H1 (cell line): ENCODE data around the gene VDR. TPM values are rescaled to one million over a fixed set of nuclear protein-coding genes. Genes with fewer than 3 reads are reported as not detected.

Experiments used
- CTCF ChIA-PET: fragments of 300-600 bp; sonication (Branson Sonifier 250); formaldehyde crosslinking; loops from one replicate; lab custom pipeline; 2021; ENCODE audit not compliant: partially characterized antibody; lab: Charles Lee
- POLR2A ChIA-PET: fragments of 300-600 bp; sonication (Branson Sonifier 250); formaldehyde crosslinking; loops from one replicate; lab custom pipeline; 2021; ENCODE audit warnings: inconsistent platforms; ENCODE audit not compliant: partially characterized antibody; lab: Charles Lee
- DNase-seq, 2 experiments: peaks; one replicate each; pipeline versions ENCODE4 v3.0.0 to v3.0.0-alpha.2; 2010 to 2022; ENCODE audit warnings: low spot score in 2 of 2, low read depth in 1 of 2, mixed read lengths in 1 of 2
- FAIRE-seq: peaks from 2 replicates; lab custom pipeline; 2011; peaks lifted over from hg19 to GRCh38; lab: Jason Lieb, UNC
- H2AFZ ChIP-seq: 2 replicates; pipeline ENCODE4 v1.8.1; 2012; ENCODE audit warnings: low read length, inconsistent platforms
- H2AK5ac ChIP-seq: 2 replicates; pipeline ENCODE4 v1.6.1; 2013; ENCODE audit warnings: low read depth, low read length
- H2BK120ac ChIP-seq: replicated peaks from 2 replicates; pipeline ENCODE3; 2013; ENCODE audit warnings: low read depth, low read length, inconsistent platforms
- H2BK12ac ChIP-seq: 2 replicates; pipeline ENCODE4 v1.6.1; 2013; ENCODE audit warnings: low read depth, low read length
- H2BK15ac ChIP-seq: 2 replicates; pipeline ENCODE4 v1.6.1; 2013; ENCODE audit warnings: low read length
- H2BK20ac ChIP-seq: 2 replicates; pipeline ENCODE4 v1.6.1; 2013; ENCODE audit warnings: low read length
- H2BK5ac ChIP-seq: 2 replicates; pipeline ENCODE4 v1.6.1; 2013; ENCODE audit warnings: low read depth, low read length
- H3K14ac ChIP-seq: 2 replicates; pipeline ENCODE4 v1.6.1; 2013; ENCODE audit warnings: inconsistent platforms; ENCODE audit not compliant: insufficient read length
- H3K18ac ChIP-seq: 2 replicates; pipeline ENCODE4 v1.6.1; 2013; ENCODE audit warnings: low read length; ENCODE audit errors: extremely low read depth
- H3K23ac ChIP-seq: 2 replicates; pipeline ENCODE4 v1.6.1; 2013; ENCODE audit warnings: inconsistent platforms; ENCODE audit not compliant: insufficient read length
- H3K23me2 ChIP-seq: 2 replicates; pipeline ENCODE4 v1.6.1; 2013; ENCODE audit warnings: low read depth, low read length
- H3K27ac ChIP-seq: 2 replicates; pipeline ENCODE4 v1.6.1; 2011; ENCODE audit warnings: low read depth, low read length, inconsistent platforms
- H3K27me3 ChIP-seq, 4 experiments: replicated peaks in 1 of 4; 1 replicate in 1 of 4; 2 replicates in 3 of 4; pipeline versions ENCODE4 v1.6.1 to v1.8.1; 2011 to 2013; ENCODE audit warnings: low read length in 3 of 4, mild to moderate bottlenecking in 3 of 4, inconsistent platforms in 2 of 4, mixed read lengths in 2 of 4, moderate library complexity in 1 of 4; ENCODE audit not compliant: control insufficient read depth in 3 of 4, insufficient read depth in 3 of 4; ENCODE audit errors: extremely low read depth in 1 of 4
- H3K36me3 ChIP-seq, 4 experiments: 2 replicates each; pipeline versions ENCODE4 v1.6.1 to v1.8.1; 2011 to 2013; ENCODE audit warnings: mild to moderate bottlenecking in 4 of 4, low read length in 3 of 4, moderate library complexity in 2 of 4, control low read depth in 1 of 4, inconsistent platforms in 1 of 4; ENCODE audit not compliant: insufficient read depth in 4 of 4, control insufficient read depth in 2 of 4
- H3K4ac ChIP-seq: replicated peaks from 2 replicates; pipeline ENCODE3; 2013; ENCODE audit warnings: low read length, low read depth, mixed read lengths, inconsistent platforms; ENCODE audit not compliant: insufficient read length
- H3K4me1 ChIP-seq, 4 experiments: replicated peaks in 1 of 4; 1 replicate in 1 of 4; 2 replicates in 3 of 4; pipeline versions ENCODE4 v1.6.1 to v1.8.1; 2011 to 2013; ENCODE audit warnings: low read length in 3 of 4, inconsistent platforms in 2 of 4, mixed read lengths in 1 of 4; ENCODE audit not compliant: insufficient read depth in 4 of 4, control insufficient read depth in 3 of 4
- H3K4me2 ChIP-seq, 2 experiments: 2 replicates each; pipeline versions ENCODE4 v1.6.1 to v1.8.1; 2011 to 2013; ENCODE audit warnings: low read depth in 2 of 2, low read length in 2 of 2, control low read depth in 1 of 2, inconsistent platforms in 1 of 2, mild to moderate bottlenecking in 1 of 2; ENCODE audit not compliant: insufficient read depth in 1 of 2
- H3K4me3 ChIP-seq, 4 experiments: fragments of 200-600, 300-600 bp in 1 of 4; sonication (generic), shearing (Covaris generic), sonication (Bioruptor Twin) in 1 of 4; 2 replicates each; pipeline versions ENCODE4 v1.5.1 to v1.8.1; 2011 to 2016; ENCODE audit warnings: low read length in 4 of 4, low read depth in 3 of 4, control low read depth in 2 of 4, inconsistent platforms in 2 of 4, mild to moderate bottlenecking in 2 of 4, mixed read lengths in 1 of 4, moderate library complexity in 1 of 4; ENCODE audit not compliant: insufficient read depth in 2 of 4; ENCODE audit errors: extremely low read depth in 1 of 4
- H3K56ac ChIP-seq: replicated peaks from 2 replicates; pipeline ENCODE3; 2013; ENCODE audit warnings: low read depth, mild to moderate bottlenecking, mixed read lengths, low read length, inconsistent platforms; ENCODE audit not compliant: insufficient read length
- H3K79me1 ChIP-seq: 2 replicates; pipeline ENCODE4 v1.6.1; 2013; ENCODE audit warnings: low read depth, low read length, control low read depth
- H3K79me2 ChIP-seq, 2 experiments: 2 replicates each; pipeline versions ENCODE4 v1.6.1 to v1.8.1; 2012 to 2013; ENCODE audit warnings: low read length in 2 of 2, mild to moderate bottlenecking in 2 of 2, inconsistent platforms in 1 of 2; ENCODE audit not compliant: insufficient read depth in 2 of 2, control insufficient read depth in 1 of 2
- H3K9ac ChIP-seq, 4 experiments: replicated peaks in 1 of 4; 1 replicate in 1 of 4; 2 replicates in 3 of 4; pipeline versions ENCODE4 v1.6.1 to v1.8.1; 2011 to 2013; ENCODE audit warnings: low read depth in 3 of 4, low read length in 3 of 4, control low read depth in 2 of 4, mild to moderate bottlenecking in 2 of 4, moderate library complexity in 2 of 4, inconsistent platforms in 1 of 4; ENCODE audit errors: extremely low read depth in 1 of 4
- H3K9me3 ChIP-seq, 2 experiments: 2 replicates each; pipeline versions ENCODE4 v1.6.1 to v1.8.1; 2012 to 2013; ENCODE audit warnings: mild to moderate bottlenecking in 2 of 2, moderate library complexity in 2 of 2, control low read depth in 1 of 2, inconsistent platforms in 1 of 2, low read depth in 1 of 2, low read length in 1 of 2, mixed read lengths in 1 of 2; ENCODE audit not compliant: insufficient read depth in 2 of 2
- H4K20me1 ChIP-seq, 2 experiments: replicated peaks in 1 of 2; 2 replicates each; pipeline versions ENCODE3 to v1.8.1; 2011 to 2013; ENCODE audit warnings: inconsistent platforms in 2 of 2, low read length in 2 of 2, mild to moderate bottlenecking in 1 of 2; ENCODE audit not compliant: insufficient read depth in 2 of 2, control insufficient read depth in 1 of 2
- H4K5ac ChIP-seq: 2 replicates; pipeline ENCODE4 v1.6.1; 2013; ENCODE audit warnings: low read length, low read depth, mixed read lengths, inconsistent platforms; ENCODE audit not compliant: insufficient read length
- H4K8ac ChIP-seq: 2 replicates; pipeline ENCODE4 v1.8.0; 2013; ENCODE audit warnings: mild to moderate bottlenecking, moderate library complexity, low read length, inconsistent platforms; ENCODE audit not compliant: insufficient read depth; ENCODE audit errors: extremely low read depth
- H4K91ac ChIP-seq: replicated peaks from 2 replicates; pipeline ENCODE3; 2013; ENCODE audit warnings: low read length, mixed read lengths, inconsistent platforms; ENCODE audit not compliant: insufficient read length
- CBX8 ChIP-seq: fragments of 300-800, 300-1000 bp; sonication (generic); IDR thresholded peaks from 2 replicates; pipeline ENCODE4 v1.7.1; 2016; ENCODE audit warnings: low read depth, low read length, borderline replicate concordance
- CHD1 ChIP-seq: IDR thresholded peaks from 2 replicates; pipeline ENCODE4 v1.6.1; 2012; ENCODE audit warnings: low read depth, low read length, improper control_type of control experiment
- CTBP2 ChIP-seq: IDR thresholded peaks from 2 replicates; pipeline ENCODE4 v1.7.0; 2011; ENCODE audit warnings: borderline replicate concordance, mild to moderate bottlenecking, moderate library complexity, mixed read lengths, low read length; ENCODE audit not compliant: insufficient read depth, insufficient read length
- CTCF ChIP-seq, 3 experiments: IDR thresholded peaks; 1 replicate in 2 of 3; 2 replicates in 1 of 3; pipeline versions ENCODE4 v1.5.1 to v1.6.1; 2011; ENCODE audit warnings: low read length in 3 of 3, mild to moderate bottlenecking in 3 of 3, inconsistent platforms in 2 of 3, low read depth in 1 of 3, moderate library complexity in 1 of 3; ENCODE audit not compliant: insufficient read depth in 1 of 3; ENCODE audit errors: control extremely low read depth in 1 of 3
- HDAC2 ChIP-seq, 2 experiments: fragments of 300-600 bp in 1 of 2; sonication (generic) in 1 of 2; IDR thresholded peaks; 2 replicates each; pipeline ENCODE4 v1.6.1; 2011 to 2012; ENCODE audit warnings: low read depth in 2 of 2, low read length in 2 of 2, mild to moderate bottlenecking in 2 of 2, moderate library complexity in 2 of 2, borderline replicate concordance in 1 of 2, inconsistent platforms in 1 of 2
- POLR2AphosphoS5 ChIP-seq: IDR thresholded peaks from 2 replicates; pipeline ENCODE4 v1.6.1; 2011; ENCODE audit warnings: low read depth, low read length
- RAD21 ChIP-seq, 2 experiments: IDR thresholded peaks in 1 of 2; conservative IDR thresholded peaks in 1 of 2; 2 replicates each; pipeline ENCODE4 v1.6.1; 2011; ENCODE audit warnings: low read depth in 2 of 2, low read length in 2 of 2, improper control_type of control experiment in 1 of 2, inconsistent platforms in 1 of 2, mild to moderate bottlenecking in 1 of 2, moderate library complexity in 1 of 2
- WGBS, 2 experiments: shearing (Covaris generic) in 1 of 2; methylation state at CpG; one replicate each; pipeline versions ENCODE4 v1.1.6 to v1.1.7; 2013 to 2015; ENCODE audit warnings: low lambda C conversion rate in 2 of 2, mixed read lengths in 2 of 2, inconsistent platforms in 1 of 2, low coverage in 1 of 2, missing lambda C conversion rate in 1 of 2; ENCODE audit not compliant: insufficient replicate concordance in 2 of 2, insufficient coverage in 1 of 2, insufficient read length in 1 of 2; ENCODE audit errors: extremely low coverage in 1 of 2, missing lambda C conversion rate in 1 of 2; 5-methylcytosine and 5-hydroxymethylcytosine counted together
- polyA plus RNA-seq, 7 experiments: library from polyadenylated mRNA; depleted of rRNA in 3 of 7; stranded (reverse) in 5 of 7; unstranded in 2 of 7; fragments of >200 nt in 5 of 7; fragments of 200-250 nt in 2 of 7; gene quantifications; 1 replicate in 5 of 7; 2 replicates in 1 of 7; 4 replicates in 1 of 7; pipeline versions ENCODE4 v1.2.1 to v1.2.3, GENCODE V29; 2011 to 2013; ENCODE audit warnings: missing spikeins in 2 of 7, mixed read lengths in 2 of 7
- total RNA-seq: library from RNA; stranded (reverse); fragmentation: NEBNext Ultra II Directional; extraction: Animal tissue kit (Norgen Biotek cat#: 25700); gene quantifications from 2 replicates; pipeline ENCODE4 v1.2.1, GENCODE V29; 2021

Gene VDR
- total and polyA plus RNA-seq, 2 of the 8 experiments (the other 6 are each of a cell fraction or from before 2014, with no cell fraction given), result 0.44 to 0.65 TPM

- Histone ChIP-seq H3K4me1 (peaks cover 0 to 13% (median 3%) of the 10 kb centered on the region in 4 experiments; a peak in 5 of 7 replicates), H3K56ac (no peak overlapping the region), H4K91ac (no peak overlapping the region), H3K23ac (no peak overlapping the region), H3K9ac (no peak overlapping the region), H3K4me3 (no peak overlapping the region), H3K4me2 (no peak overlapping the region), H3K14ac (no peak overlapping the region), H3K23me2 (no peaks in the 10 kb centered on the region), H3K79me2 (peaks cover 0 to 21% of the 10 kb centered on the region in 2 experiments; a peak in 2 of 4 replicates), H3K9me3 (no peaks in the 10 kb centered on the region), H3K27me3 (no peaks in the 10 kb centered on the region), H4K20me1 (peaks cover 4 to 6% of the 10 kb centered on the region in 2 experiments), H3K36me3 (peaks cover 2 to 30% (median 16%) of the 10 kb centered on the region in 4 experiments; a peak in 5 of 8 replicates), H4K5ac (no peak overlapping the region), H2BK12ac (no peak overlapping the region), H3K79me1 (peaks cover 5% of the 10 kb centered on the region; the same call in 1 of the 2 replicates), H2BK20ac (no peak overlapping the region), H3K27ac (no peak overlapping the region), H2BK5ac (no peak overlapping the region), H3K4ac (no peak overlapping the region), H4K8ac (no peak overlapping the region), H2BK15ac (no peak overlapping the region), H3K18ac (no peak overlapping the region), H2AK5ac (no peak overlapping the region), H2AFZ (no peak overlapping the region), H2BK120ac (no peak overlapping the region)
- FAIRE-seq, result no peak
- ChIA-PET CTCF (interaction anchor here (0.6 to 58.8 kb wide), 16 partner anchors 9 to 164 kb away, joined by 3 to 2001 read pairs (median 5); partner anchors contain the start of genes HDAC7 and SLC48A1), POLR2A (interaction anchor here (1.2 to 29.3 kb wide), 8 partner anchors 10 to 40 kb away, joined by 5 to 480 read pairs (median 10); partner anchors contain the start of gene SLC48A1)
- peak in 1 of 2 experiments; percentile 71 for DNase-seq
- WGBS, 2 experiments, result 78% methylated on average over 10 of the region's 10 CpGs; no CpG with 5 or more reads in 1 of the 2 experiments
- TF ChIP-seq POLR2AphosphoS5 (no peak), RAD21 (IDR thresholded peaks at IDR 0.05 in 1 of 2, conservative IDR thresholded peaks at IDR 0.05 in 1 of 2; ENCODE audit: low read depth in 2 of 2, low read length in 2 of 2) (peak; percentile 84 to 90), CBX8 (no peak), CHD1 (no peak), CTBP2 (no peak), HDAC2 (IDR thresholded peaks at IDR 0.05; ENCODE audit: borderline replicate concordance in 1 of 2, low read depth in 2 of 2, low read length in 2 of 2) (no peak), CTCF (IDR thresholded peaks at IDR 0.05; ENCODE audit: control extremely low read depth in 1 of 3, insufficient read depth in 1 of 3, low read depth in 1 of 3, low read length in 3 of 3) (peak; percentile 76 to 92 (median 78))
Observed at GRCh38 chr12:47797441-47797840, 107.4 kb downstream of the VDR start.
